ENCODE measurements around the gene LRRC46. TPM values are rescaled to one million over a fixed set of nuclear protein-coding genes. Genes with fewer than 3 reads are reported as not detected.

LRRC46 gene
- total and polyA plus RNA-seq, 2 of the 13 experiments (the other 11 are each of a cell fraction or from before 2014, with no cell fraction given), result 0.09 TPM

DNA sequence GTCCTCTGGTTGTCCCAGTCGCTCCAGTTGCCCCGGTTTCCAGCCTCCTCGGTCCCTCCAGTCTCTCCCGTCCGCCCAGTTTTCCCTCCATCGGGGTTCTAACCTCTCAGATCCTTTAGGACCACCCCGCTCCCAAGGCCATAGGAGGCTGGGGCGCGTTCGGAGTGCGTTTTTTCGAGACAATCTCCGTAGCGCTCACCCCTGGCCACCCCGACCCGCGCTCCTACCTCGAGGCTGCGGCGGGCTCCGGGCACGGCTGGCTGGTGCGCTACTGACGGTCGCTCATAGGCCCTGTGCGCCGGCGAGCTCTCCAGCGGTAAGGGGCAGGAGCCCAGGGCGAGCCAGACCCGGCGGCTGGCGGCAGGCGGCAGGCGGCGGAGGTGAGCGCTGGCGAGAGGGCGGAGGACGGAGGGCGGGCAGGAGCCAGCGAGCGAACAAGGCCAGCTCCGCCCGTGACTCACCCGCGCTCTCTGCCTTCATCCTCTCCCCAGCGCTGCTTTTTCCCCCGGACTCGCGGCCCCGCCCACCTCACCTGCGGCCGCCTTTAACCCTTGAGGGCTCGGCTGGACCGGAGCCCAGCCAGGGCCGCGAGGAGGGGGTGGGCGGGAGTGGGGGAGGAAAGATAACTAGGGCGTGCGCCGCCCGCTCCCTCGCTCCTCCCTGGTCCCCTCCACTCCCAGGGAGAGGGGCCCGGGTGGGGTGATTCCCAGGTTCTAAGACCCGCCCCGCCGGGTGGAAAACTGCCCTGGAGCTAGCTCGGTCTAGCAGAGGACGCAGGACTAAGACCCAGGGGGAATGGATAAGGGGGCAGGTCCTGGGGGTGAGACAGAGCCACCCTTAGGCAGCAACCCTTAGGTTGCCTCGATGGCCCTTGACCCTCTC lies 19.5 kb downstream of the LRRC46 start, which contains the start of gene SP6 (continued):
- TF ChIP-seq, protein P1, sequence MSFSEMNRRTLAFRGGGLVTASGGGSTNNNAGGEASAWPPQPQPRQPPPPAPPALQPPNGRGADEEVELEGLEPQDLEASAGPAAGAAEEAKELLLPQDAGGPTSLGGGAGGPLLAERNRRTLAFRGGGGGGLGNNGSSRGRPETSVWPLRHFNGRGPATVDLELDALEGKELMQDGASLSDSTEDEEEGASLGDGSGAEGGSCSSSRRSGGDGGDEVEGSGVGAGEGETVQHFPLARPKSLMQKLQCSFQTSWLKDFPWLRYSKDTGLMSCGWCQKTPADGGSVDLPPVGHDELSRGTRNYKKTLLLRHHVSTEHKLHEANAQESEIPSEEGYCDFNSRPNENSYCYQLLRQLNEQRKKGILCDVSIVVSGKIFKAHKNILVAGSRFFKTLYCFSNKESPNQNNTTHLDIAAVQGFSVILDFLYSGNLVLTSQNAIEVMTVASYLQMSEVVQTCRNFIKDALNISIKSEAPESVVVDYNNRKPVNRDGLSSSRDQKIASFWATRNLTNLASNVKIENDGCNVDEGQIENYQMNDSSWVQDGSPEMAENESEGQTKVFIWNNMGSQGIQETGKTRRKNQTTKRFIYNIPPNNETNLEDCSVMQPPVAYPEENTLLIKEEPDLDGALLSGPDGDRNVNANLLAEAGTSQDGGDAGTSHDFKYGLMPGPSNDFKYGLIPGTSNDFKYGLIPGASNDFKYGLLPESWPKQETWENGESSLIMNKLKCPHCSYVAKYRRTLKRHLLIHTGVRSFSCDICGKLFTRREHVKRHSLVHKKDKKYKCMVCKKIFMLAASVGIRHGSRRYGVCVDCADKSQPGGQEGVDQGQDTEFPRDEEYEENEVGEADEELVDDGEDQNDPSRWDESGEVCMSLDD (CRISPR knock-in tag; IDR thresholded peaks at IDR 0.05; ENCODE audit: borderline replicate concordance), result 0 out of 2 replicates have a peak, but pooled peaks have one; percentile 23
- no peak for TF ChIP-seq RFXANK (CRISPR knock-in tag; IDR thresholded peaks at IDR 0.05)
- TF ChIP-seq, protein P2, sequence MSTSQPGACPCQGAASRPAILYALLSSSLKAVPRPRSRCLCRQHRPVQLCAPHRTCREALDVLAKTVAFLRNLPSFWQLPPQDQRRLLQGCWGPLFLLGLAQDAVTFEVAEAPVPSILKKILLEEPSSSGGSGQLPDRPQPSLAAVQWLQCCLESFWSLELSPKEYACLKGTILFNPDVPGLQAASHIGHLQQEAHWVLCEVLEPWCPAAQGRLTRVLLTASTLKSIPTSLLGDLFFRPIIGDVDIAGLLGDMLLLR (CRISPR knock-in tag; IDR thresholded peaks at IDR 0.05), result 0 out of 2 replicates have a peak, but pooled peaks have one; percentile 23
- peak; percentile 42; the same call in 1 of the 2 replicates for TF ChIP-seq ZMYM3 (CRISPR knock-in tag; IDR thresholded peaks at IDR 0.05)
- no peak for TF ChIP-seq SNAI1 (CRISPR knock-in tag; IDR thresholded peaks at IDR 0.05; ENCODE audit: borderline replicate concordance)
- TF ChIP-seq ZNF879 (CRISPR knock-in tag; IDR thresholded peaks at IDR 0.05), result no peak
- TF ChIP-seq, protein P3, sequence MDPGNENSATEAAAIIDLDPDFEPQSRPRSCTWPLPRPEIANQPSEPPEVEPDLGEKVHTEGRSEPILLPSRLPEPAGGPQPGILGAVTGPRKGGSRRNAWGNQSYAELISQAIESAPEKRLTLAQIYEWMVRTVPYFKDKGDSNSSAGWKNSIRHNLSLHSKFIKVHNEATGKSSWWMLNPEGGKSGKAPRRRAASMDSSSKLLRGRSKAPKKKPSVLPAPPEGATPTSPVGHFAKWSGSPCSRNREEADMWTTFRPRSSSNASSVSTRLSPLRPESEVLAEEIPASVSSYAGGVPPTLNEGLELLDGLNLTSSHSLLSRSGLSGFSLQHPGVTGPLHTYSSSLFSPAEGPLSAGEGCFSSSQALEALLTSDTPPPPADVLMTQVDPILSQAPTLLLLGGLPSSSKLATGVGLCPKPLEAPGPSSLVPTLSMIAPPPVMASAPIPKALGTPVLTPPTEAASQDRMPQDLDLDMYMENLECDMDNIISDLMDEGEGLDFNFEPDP (CRISPR knock-in tag; conservative IDR thresholded peaks at IDR 0.05), result no peak
- TF ChIP-seq, protein P4, sequence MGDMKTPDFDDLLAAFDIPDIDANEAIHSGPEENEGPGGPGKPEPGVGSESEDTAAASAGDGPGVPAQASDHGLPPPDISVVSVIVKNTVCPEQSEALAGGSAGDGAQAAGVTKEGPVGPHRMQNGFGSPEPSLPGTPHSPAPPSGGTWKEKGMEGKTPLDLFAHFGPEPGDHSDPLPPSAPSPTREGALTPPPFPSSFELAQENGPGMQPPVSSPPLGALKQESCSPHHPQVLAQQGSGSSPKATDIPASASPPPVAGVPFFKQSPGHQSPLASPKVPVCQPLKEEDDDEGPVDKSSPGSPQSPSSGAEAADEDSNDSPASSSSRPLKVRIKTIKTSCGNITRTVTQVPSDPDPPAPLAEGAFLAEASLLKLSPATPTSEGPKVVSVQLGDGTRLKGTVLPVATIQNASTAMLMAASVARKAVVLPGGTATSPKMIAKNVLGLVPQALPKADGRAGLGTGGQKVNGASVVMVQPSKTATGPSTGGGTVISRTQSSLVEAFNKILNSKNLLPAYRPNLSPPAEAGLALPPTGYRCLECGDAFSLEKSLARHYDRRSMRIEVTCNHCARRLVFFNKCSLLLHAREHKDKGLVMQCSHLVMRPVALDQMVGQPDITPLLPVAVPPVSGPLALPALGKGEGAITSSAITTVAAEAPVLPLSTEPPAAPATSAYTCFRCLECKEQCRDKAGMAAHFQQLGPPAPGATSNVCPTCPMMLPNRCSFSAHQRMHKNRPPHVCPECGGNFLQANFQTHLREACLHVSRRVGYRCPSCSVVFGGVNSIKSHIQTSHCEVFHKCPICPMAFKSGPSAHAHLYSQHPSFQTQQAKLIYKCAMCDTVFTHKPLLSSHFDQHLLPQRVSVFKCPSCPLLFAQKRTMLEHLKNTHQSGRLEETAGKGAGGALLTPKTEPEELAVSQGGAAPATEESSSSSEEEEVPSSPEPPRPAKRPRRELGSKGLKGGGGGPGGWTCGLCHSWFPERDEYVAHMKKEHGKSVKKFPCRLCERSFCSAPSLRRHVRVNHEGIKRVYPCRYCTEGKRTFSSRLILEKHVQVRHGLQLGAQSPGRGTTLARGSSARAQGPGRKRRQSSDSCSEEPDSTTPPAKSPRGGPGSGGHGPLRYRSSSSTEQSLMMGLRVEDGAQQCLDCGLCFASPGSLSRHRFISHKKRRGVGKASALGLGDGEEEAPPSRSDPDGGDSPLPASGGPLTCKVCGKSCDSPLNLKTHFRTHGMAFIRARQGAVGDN (CRISPR knock-in tag; IDR thresholded peaks at IDR 0.05), result peak; percentile 90
- TF ChIP-seq TOE1 (CRISPR knock-in tag; IDR thresholded peaks at IDR 0.05), result no peak
- peak; percentile 34; the same call in 1 of the 2 replicates for TF ChIP-seq ZNF12 (CRISPR knock-in tag; IDR thresholded peaks at IDR 0.05)
- TF ChIP-seq, protein P5, sequence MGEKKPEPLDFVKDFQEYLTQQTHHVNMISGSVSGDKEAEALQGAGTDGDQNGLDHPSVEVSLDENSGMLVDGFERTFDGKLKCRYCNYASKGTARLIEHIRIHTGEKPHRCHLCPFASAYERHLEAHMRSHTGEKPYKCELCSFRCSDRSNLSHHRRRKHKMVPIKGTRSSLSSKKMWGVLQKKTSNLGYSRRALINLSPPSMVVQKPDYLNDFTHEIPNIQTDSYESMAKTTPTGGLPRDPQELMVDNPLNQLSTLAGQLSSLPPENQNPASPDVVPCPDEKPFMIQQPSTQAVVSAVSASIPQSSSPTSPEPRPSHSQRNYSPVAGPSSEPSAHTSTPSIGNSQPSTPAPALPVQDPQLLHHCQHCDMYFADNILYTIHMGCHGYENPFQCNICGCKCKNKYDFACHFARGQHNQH (CRISPR knock-in tag; IDR thresholded peaks at IDR 0.05), result peak; percentile 32; the same call in 1 of the 2 replicates
- TF ChIP-seq SRSF1 (optimal IDR thresholded peaks at IDR 0.05; ENCODE audit: low read depth, low read length), result no peak
- TF ChIP-seq CENPT (CRISPR knock-in tag; IDR thresholded peaks at IDR 0.05; ENCODE audit: low read depth), result 0 out of 2 replicates have a peak, but pooled peaks have one; percentile 60
- TF ChIP-seq IRF2 (CRISPR knock-in tag; IDR thresholded peaks at IDR 0.05), result peak; percentile 20; the same call in 1 of the 2 replicates
- TF ChIP-seq ISX (CRISPR knock-in tag; conservative IDR thresholded peaks at IDR 0.05), result no peak
- TF ChIP-seq HDAC6 (IDR thresholded peaks at IDR 0.05; ENCODE audit: low read depth, low read length), result no peak
- TF ChIP-seq NONO (IDR thresholded peaks at IDR 0.05), result no peak
- TF ChIP-seq NONO (CRISPR knock-in tag; conservative IDR thresholded peaks at IDR 0.05), result peak; percentile 67
- TF ChIP-seq KMT2B (CRISPR knock-in tag; IDR thresholded peaks at IDR 0.05), result no peak

All from HepG2 (cell line).